ENCODE measurements around the gene TSHZ3. TPM values are rescaled to one million over a fixed set of nuclear protein-coding genes. Genes with fewer than 3 reads are reported as not detected.

Gene TSHZ3
- polyA plus RNA-seq, 1 donor from 2014 or later, result 2.4 TPM

- Histone ChIP-seq H4K20me1 (ENCODE audit: insufficient read depth) (no peaks in the 10 kb centered on the region), H3K4me3 (ENCODE audit: low read length) (no peak overlapping the region), H3K9me2 (ENCODE audit: insufficient read depth, low read length) (no peaks in the 10 kb centered on the region), H3K9ac (ENCODE audit: low read length) (no peak overlapping the region), H3K9me3 (ENCODE audit: low read length) (no peaks in the 10 kb centered on the region), H3K79me2 (replicated peaks; ENCODE audit: insufficient read depth, low read length) (no peaks in the 10 kb centered on the region), H3F3A (ENCODE audit: insufficient read depth, low read length, poor library complexity, severe bottlenecking) (no peaks in the 10 kb centered on the region), H3K36me3 (ENCODE audit: insufficient read depth, low read length) (no peaks in the 10 kb centered on the region), H3K27ac (ENCODE audit: low read length) (no peak overlapping the region), H3K27me3 (ENCODE audit: insufficient read depth, low read depth, low read length) (no peaks in the 10 kb centered on the region), H3K4me2 (ENCODE audit: low read length) (no peak overlapping the region), H2AFZ (ENCODE audit: low read depth, low read length) (no peak overlapping the region)
- TF ChIP-seq, protein P1, sequence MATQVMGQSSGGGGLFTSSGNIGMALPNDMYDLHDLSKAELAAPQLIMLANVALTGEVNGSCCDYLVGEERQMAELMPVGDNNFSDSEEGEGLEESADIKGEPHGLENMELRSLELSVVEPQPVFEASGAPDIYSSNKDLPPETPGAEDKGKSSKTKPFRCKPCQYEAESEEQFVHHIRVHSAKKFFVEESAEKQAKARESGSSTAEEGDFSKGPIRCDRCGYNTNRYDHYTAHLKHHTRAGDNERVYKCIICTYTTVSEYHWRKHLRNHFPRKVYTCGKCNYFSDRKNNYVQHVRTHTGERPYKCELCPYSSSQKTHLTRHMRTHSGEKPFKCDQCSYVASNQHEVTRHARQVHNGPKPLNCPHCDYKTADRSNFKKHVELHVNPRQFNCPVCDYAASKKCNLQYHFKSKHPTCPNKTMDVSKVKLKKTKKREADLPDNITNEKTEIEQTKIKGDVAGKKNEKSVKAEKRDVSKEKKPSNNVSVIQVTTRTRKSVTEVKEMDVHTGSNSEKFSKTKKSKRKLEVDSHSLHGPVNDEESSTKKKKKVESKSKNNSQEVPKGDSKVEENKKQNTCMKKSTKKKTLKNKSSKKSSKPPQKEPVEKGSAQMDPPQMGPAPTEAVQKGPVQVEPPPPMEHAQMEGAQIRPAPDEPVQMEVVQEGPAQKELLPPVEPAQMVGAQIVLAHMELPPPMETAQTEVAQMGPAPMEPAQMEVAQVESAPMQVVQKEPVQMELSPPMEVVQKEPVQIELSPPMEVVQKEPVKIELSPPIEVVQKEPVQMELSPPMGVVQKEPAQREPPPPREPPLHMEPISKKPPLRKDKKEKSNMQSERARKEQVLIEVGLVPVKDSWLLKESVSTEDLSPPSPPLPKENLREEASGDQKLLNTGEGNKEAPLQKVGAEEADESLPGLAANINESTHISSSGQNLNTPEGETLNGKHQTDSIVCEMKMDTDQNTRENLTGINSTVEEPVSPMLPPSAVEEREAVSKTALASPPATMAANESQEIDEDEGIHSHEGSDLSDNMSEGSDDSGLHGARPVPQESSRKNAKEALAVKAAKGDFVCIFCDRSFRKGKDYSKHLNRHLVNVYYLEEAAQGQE (IDR thresholded peaks at IDR 0.05; ENCODE audit: borderline replicate concordance), result no peak
- TF ChIP-seq SMC3 (conservative IDR thresholded peaks at IDR 0.05; ENCODE audit: poor library complexity) (no peak), POLR2AphosphoS5 (IDR thresholded peaks at IDR 0.05) (no peak), CTCF (IDR thresholded peaks at IDR 0.05; ENCODE audit: poor library complexity, severe bottlenecking) (no peak), TAF1 (IDR thresholded peaks at IDR 0.05; ENCODE audit: low read depth) (no peak), EP300 (conservative IDR thresholded peaks at IDR 0.05; ENCODE audit: poor library complexity, severe bottlenecking) (no peak), RAD21 (conservative IDR thresholded peaks at IDR 0.05) (no peak), MXI1 (conservative IDR thresholded peaks at IDR 0.05; ENCODE audit: poor library complexity, severe bottlenecking) (no peak), EZH2 (IDR thresholded peaks at IDR 0.05; ENCODE audit: borderline replicate concordance, insufficient read depth, low read length, poor library complexity, severe bottlenecking) (no peak)
These were observed 86.5 kb downstream of the TSHZ3 start for GRCh38 chr19:31262725-31263191.

DNA sequence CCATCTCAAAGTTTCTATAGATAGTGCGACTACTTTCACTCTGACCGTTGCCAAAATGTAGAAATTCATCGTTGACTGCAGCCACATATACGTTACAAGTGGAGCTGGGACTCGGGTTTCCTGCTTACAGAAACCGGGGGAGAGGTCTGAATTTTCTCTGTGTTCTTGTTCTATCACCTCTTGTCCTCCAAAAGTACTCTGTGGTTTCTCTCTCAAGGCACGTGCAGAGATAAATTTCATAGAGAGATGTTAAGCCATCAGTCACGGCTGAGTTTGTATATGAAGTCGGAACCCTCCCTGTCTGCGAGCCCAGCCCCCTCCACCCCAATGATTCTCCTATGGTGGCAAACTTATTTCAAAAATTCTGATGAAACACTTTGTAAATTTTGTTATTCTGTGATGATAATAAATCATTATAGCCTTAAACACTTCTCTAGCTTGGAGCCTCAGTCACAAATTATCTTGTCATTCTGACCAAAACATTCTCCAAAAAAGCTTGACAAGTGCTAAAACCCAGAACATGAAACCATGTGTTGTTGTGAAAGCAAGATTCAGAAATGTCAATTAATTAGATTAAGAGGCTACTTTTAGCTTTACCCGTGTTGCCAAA is 87.5 kb downstream of the TSHZ3 start:
- Histone ChIP-seq H2AFZ (ENCODE audit: low read depth, low read length) (no peak overlapping the region), H3K9ac (ENCODE audit: low read length) (no peak overlapping the region), H3K9me3 (ENCODE audit: low read length) (no peaks in the 10 kb centered on the region), H3K27me3 (ENCODE audit: insufficient read depth, low read depth, low read length) (no peaks in the 10 kb centered on the region), H3F3A (ENCODE audit: insufficient read depth, low read length, poor library complexity, severe bottlenecking) (no peaks in the 10 kb centered on the region), H3K9me2 (ENCODE audit: insufficient read depth, low read length) (no peaks in the 10 kb centered on the region), H3K79me2 (replicated peaks; ENCODE audit: insufficient read depth, low read length) (no peaks in the 10 kb centered on the region), H3K4me3 (ENCODE audit: low read length) (no peak overlapping the region), H4K20me1 (ENCODE audit: insufficient read depth) (no peaks in the 10 kb centered on the region), H3K27ac (ENCODE audit: low read length) (no peak overlapping the region), H3K36me3 (ENCODE audit: insufficient read depth, low read length) (no peaks in the 10 kb centered on the region), H3K4me2 (ENCODE audit: low read length) (no peak overlapping the region)
- TF ChIP-seq RAD21 (conservative IDR thresholded peaks at IDR 0.05), result no peak
- TF ChIP-seq EP300 (conservative IDR thresholded peaks at IDR 0.05; ENCODE audit: poor library complexity, severe bottlenecking), result no peak
- no peak for TF ChIP-seq EZH2 (IDR thresholded peaks at IDR 0.05; ENCODE audit: borderline replicate concordance, insufficient read depth, low read length, poor library complexity, severe bottlenecking)
- no peak for TF ChIP-seq TAF1 (IDR thresholded peaks at IDR 0.05; ENCODE audit: low read depth)
- TF ChIP-seq POLR2AphosphoS5 (IDR thresholded peaks at IDR 0.05), result no peak
- no peak for TF ChIP-seq SMC3 (conservative IDR thresholded peaks at IDR 0.05; ENCODE audit: poor library complexity)
- TF ChIP-seq, protein P1 (IDR thresholded peaks at IDR 0.05; ENCODE audit: borderline replicate concordance), result no peak
- no peak for TF ChIP-seq CTCF (IDR thresholded peaks at IDR 0.05; ENCODE audit: poor library complexity, severe bottlenecking)
- no peak for TF ChIP-seq MXI1 (conservative IDR thresholded peaks at IDR 0.05; ENCODE audit: poor library complexity, severe bottlenecking)
